ENCODE data around the gene UBTD2. TPM values are rescaled to one million over a fixed set of nuclear protein-coding genes. Genes with fewer than 3 reads are reported as not detected.
A peak's percentile ranks its signal among the peaks of the same experiment; 100 is the strongest.

UBTD2 gene
- total and polyA plus RNA-seq, 8 donors: 16.2 to 114 (median 93.2) TPM

DNA sequence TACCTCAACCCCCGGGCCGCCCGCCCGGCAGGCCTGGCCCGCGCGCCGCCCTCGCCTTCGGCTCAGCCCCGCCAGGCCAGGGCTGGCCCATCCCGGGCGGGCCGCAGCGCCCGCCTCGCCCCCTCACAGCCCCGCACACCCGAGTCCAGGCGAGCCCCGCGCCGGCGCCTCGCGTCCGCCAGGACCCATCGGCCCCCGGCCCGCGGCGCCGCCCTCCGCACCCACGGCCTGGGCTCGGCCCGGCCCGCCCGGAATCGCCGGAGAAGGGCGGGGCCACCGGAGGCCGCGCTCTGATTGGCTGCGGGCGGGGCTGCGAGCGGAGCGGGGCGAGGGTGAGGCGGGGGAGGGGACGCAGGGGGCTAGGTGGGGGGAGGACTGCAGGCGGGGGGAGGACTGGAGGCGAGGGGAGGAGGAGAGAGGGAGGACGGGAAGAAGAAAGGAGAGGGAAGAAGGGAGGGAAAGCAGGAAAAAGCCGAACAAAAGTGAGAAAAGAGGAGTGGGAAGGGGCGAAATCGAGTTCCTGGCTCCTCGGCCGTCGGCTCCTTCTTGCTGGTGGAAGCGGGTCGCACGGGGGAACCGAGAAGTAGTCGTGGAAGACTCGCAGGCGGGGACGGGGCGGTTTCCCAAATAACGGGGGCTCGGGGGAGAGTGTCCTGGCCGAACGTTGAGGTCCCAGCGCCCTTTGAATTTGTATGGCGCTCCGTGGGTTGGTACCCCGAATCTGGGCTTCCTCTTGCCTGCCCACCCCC, 472 bp upstream of the UBTD2 start:
- Histone ChIP-seq H3K27ac (peak overlapping the region; percentile 87 to 88), H3K9me3 (no peaks in the 10 kb centered on the region), H3K4me1 (peaks cover 0 to 35% of the 10 kb centered on the region in 2 donors), H3K4me3 (peak overlapping the region; percentile 57 to 93), H3K27me3 (no peaks in the 10 kb centered on the region), H3K36me3 (no peaks in the 10 kb centered on the region)
- ATAC-seq (peak; percentile 91), DNase-seq (peak; percentile 87 to 96 (median 91))
- intact Hi-C loops (cut with DNase I): no loop called here
- TF ChIP-seq, protein P1, sequence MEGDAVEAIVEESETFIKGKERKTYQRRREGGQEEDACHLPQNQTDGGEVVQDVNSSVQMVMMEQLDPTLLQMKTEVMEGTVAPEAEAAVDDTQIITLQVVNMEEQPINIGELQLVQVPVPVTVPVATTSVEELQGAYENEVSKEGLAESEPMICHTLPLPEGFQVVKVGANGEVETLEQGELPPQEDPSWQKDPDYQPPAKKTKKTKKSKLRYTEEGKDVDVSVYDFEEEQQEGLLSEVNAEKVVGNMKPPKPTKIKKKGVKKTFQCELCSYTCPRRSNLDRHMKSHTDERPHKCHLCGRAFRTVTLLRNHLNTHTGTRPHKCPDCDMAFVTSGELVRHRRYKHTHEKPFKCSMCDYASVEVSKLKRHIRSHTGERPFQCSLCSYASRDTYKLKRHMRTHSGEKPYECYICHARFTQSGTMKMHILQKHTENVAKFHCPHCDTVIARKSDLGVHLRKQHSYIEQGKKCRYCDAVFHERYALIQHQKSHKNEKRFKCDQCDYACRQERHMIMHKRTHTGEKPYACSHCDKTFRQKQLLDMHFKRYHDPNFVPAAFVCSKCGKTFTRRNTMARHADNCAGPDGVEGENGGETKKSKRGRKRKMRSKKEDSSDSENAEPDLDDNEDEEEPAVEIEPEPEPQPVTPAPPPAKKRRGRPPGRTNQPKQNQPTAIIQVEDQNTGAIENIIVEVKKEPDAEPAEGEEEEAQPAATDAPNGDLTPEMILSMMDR (IDR thresholded peaks at IDR 0.05): no peak

DNA sequence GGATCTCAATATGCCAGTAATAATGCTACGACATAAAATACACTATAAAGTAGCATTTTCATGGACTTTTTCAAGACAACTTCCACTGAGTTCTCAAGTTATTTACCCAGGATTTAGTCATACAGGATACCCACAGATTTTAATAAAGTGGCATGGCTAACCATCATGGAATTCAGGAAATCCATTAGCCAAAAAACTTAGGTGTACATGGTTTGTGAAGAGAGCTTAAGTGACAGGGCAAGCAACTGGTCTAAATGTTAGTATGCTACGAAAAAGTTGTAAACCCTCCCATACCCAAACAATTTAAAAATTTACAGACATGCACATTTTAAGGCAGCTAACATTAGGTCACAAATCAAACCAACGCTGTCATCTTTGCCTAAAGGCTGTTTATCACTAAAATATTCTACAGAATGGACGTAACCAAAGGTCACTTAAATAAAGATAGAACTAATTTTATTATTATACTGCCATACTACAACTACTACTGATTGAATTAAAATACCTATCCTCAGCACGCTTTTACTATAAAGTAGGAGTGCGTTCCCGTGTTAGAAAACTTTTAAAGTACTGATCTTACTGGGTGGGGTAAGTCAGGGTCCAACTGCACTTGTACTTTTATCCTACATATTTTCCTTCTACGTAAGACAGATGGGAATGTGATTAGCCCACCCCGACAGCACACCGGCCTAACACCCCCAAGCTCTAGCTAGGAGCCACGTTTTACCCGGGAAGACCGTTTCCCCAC, 1.1 kb downstream of the UBTD2 start:
- Histone ChIP-seq H3K27ac (peak overlapping the region; percentile 87 to 88), H3K36me3 (no peaks in the 10 kb centered on the region), H3K9me3 (no peaks in the 10 kb centered on the region), H3K4me1 (peaks cover 0 to 35% of the 10 kb centered on the region in 2 donors), H3K27me3 (no peaks in the 10 kb centered on the region), H3K4me3 (peak overlapping the region; percentile 93)
- TF ChIP-seq, protein P1 (IDR thresholded peaks at IDR 0.05): no peak
- ATAC-seq (no peak), DNase-seq (no peak)
- intact Hi-C loops (cut with DNase I): no loop called here

DNA sequence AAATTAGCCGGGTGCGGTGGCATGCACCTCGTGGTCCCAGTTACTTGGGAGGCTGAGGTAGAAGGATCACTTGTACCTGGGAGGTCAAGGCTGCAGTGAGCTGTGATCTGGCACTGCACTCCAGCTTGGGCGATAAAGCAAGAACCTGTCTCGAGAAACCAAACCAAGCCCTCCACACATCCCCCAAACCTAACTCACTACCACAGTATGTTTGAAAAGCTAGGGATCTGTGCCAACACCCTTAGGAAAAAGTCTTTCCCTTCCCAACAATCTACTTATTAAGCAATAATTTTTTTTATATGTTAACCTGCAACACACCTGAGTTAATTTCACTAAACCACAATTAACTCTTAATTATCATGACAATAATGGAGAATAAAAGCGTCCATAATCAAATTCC, 2.2 kb downstream of the UBTD2 start:
- DNase-seq: no peak
- H3K27ac ChIP-seq: no peak overlapping the region
- no peaks in the 10 kb centered on the region for H3K9me3 ChIP-seq
- no peak for ATAC-seq
- H3K4me3 ChIP-seq: peak overlapping the region in 1 of 2 donors; percentile 93
- TF ChIP-seq, protein P1 (IDR thresholded peaks at IDR 0.05): no peak
- H3K27me3 ChIP-seq: no peaks in the 10 kb centered on the region
- peaks cover 0 to 36% of the 10 kb centered on the region in 2 donors for H3K4me1 ChIP-seq
- intact Hi-C loops (cut with DNase I): no loop called here
- no peaks in the 10 kb centered on the region for H3K36me3 ChIP-seq

DNA sequence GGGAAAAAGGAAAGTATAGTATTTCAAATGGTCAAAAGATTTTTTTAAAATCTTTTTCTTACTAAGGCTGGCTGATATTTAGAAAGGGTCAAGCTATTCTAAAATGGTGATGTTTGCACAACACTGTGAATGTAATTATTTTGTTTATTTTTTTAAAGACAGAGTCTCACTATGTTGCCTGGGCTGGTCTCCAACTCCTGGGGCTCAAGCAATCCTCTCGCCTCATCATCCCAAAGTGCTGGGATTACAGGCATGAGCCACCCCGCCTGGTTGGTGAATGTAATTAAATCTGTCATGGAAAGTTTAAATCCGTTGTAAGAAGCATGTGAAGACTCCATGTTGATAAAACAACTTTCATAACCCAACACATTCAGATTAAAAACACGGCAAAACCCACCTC, 2.6 kb downstream of the UBTD2 start:
- Histone ChIP-seq H3K36me3 (no peaks in the 10 kb centered on the region), H3K4me3 (peak overlapping the region in 1 of 2 donors; percentile 93), H3K27me3 (no peaks in the 10 kb centered on the region), H3K27ac (no peak overlapping the region), H3K9me3 (no peaks in the 10 kb centered on the region), H3K4me1 (peaks cover 0 to 40% of the 10 kb centered on the region in 2 donors)
- TF ChIP-seq, protein P1 (IDR thresholded peaks at IDR 0.05): no peak
- intact Hi-C loops (cut with DNase I): no loop called here
- no peak for ATAC-seq
- DNase-seq: peak in 2 of 4 donors; percentile 79 to 91

DNA sequence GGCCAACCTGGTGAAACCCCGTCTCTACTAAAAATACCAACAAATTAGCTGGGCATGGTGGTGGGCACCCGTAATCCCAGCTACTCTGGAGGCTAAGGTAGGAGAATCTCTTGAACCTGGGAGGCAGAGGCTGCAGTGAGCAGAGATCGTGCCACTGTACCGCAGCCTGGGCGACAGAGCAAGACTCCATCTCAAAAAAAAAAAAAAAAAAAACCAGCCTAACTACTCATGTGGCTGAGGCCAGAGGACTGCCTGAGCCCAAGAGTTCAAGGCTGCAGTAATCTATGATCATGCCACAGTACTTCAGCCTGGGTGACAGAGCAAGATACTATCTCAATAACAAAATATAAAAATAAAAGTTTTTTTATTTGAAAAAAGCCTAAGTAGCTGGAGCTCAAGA, 3.2 kb downstream of the UBTD2 start:
- intact Hi-C loops (cut with DNase I): no loop called here
- Histone ChIP-seq H3K27ac (no peak overlapping the region), H3K4me1 (peaks cover 0 to 46% of the 10 kb centered on the region in 2 donors), H3K36me3 (no peaks in the 10 kb centered on the region), H3K27me3 (no peaks in the 10 kb centered on the region), H3K4me3 (no peak overlapping the region), H3K9me3 (no peaks in the 10 kb centered on the region)
- ATAC-seq: no peak
- DNase-seq: no peak
- TF ChIP-seq, protein P1 (IDR thresholded peaks at IDR 0.05): no peak

Measured in left lung (tissue), 10 donors.